ENCODE results near the gene LEF1.
A peak's percentile ranks its signal among the peaks of the same experiment; 100 is the strongest.

DNA sequence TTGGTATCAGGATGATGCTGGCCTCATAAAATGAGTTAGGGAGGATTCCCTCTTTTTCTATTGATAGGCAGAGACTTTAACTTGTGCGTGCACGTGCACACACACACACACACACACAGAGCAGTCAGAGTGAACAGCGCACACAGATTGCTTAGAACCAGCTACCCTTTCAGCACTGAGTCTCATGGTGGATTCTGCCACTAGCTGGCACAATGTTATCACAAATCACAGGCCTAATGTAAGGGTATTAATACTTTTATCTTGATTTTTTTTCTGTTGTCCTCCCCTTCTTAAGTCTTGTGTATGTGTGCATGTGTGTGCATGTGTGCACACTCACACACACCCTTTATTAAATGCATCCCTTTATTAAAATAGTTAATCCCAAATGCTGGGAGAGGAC lies 125.8 kb downstream of the LEF1 start:
- TF ChIP-seq, protein P1, sequence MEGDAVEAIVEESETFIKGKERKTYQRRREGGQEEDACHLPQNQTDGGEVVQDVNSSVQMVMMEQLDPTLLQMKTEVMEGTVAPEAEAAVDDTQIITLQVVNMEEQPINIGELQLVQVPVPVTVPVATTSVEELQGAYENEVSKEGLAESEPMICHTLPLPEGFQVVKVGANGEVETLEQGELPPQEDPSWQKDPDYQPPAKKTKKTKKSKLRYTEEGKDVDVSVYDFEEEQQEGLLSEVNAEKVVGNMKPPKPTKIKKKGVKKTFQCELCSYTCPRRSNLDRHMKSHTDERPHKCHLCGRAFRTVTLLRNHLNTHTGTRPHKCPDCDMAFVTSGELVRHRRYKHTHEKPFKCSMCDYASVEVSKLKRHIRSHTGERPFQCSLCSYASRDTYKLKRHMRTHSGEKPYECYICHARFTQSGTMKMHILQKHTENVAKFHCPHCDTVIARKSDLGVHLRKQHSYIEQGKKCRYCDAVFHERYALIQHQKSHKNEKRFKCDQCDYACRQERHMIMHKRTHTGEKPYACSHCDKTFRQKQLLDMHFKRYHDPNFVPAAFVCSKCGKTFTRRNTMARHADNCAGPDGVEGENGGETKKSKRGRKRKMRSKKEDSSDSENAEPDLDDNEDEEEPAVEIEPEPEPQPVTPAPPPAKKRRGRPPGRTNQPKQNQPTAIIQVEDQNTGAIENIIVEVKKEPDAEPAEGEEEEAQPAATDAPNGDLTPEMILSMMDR (conservative IDR thresholded peaks at IDR 0.05 in 1 of 2, IDR thresholded peaks at IDR 0.05 in 1 of 2; ENCODE audit: extremely low read depth in 1 of 2, insufficient read depth in 1 of 2, low read depth in 1 of 2, low read length in 2 of 2), result peak in 1 of 2 donors; percentile 9
- no peak for TF ChIP-seq EZH2 (IDR thresholded peaks at IDR 0.05; ENCODE audit: borderline replicate concordance, low read length)

All from mammary epithelial cell (primary cell).